Measurements from ENCODE around the gene SLC25A47.
"Not testable (repeated sequence)": the region's sequence is repeated elsewhere in the genome, so short reads cannot be mapped to it uniquely, and the experiment has no call there.

SLC25A47 gene

GRCh38 chr14:100290607-100291304 lies 32.4 kb upstream of the SLC25A47 start:
- FAIRE-seq, result no peak

- no peak for FAIRE-seq
Observed at GRCh38 chr14:100291305-100292075, 31.6 kb upstream of the SLC25A47 start.

- no peak for FAIRE-seq
Observed at GRCh38 chr14:100292301-100292775, 30.8 kb upstream of the SLC25A47 start.

- no peak for FAIRE-seq
Observed at GRCh38 chr14:100292776-100293461, 30.2 kb upstream of the SLC25A47 start.

- no peak for FAIRE-seq
Observed at GRCh38 chr14:100293497-100294212, 29.5 kb upstream of the SLC25A47 start.

- FAIRE-seq, result no peak
Observed at GRCh38 chr14:100294213-100294962, 28.8 kb upstream of the SLC25A47 start.

GRCh38 chr14:100294963-100295330 lies 28.2 kb upstream of the SLC25A47 start:
- FAIRE-seq, result no peak

GRCh38 chr14:100295376-100296105 lies 27.6 kb upstream of the SLC25A47 start:
- no peak for FAIRE-seq

GRCh38 chr14:100296106-100296651 lies 27.0 kb upstream of the SLC25A47 start:
- FAIRE-seq, result no peak

- not testable (repeated sequence) for FAIRE-seq
Observed at GRCh38 chr14:100296729-100297128, 26.4 kb upstream of the SLC25A47 start.

- FAIRE-seq, result no peak
Observed at GRCh38 chr14:100297320-100298300, 25.5 kb upstream of the SLC25A47 start.

GRCh38 chr14:100298551-100299237 lies 24.4 kb upstream of the SLC25A47 start:
- FAIRE-seq, result no peak

GRCh38 chr14:100299238-100299560 lies 23.9 kb upstream of the SLC25A47 start:
- FAIRE-seq, result no peak

GRCh38 chr14:100302616-100303015 lies 20.5 kb upstream of the SLC25A47 start:
- no peak for FAIRE-seq

GRCh38 chr14:100303179-100303578 lies 20.0 kb upstream of the SLC25A47 start:
- no peak for FAIRE-seq

- no peak for FAIRE-seq
Observed at GRCh38 chr14:100303925-100304324, 19.2 kb upstream of the SLC25A47 start.

- FAIRE-seq, result no peak
Observed at GRCh38 chr14:100304825-100305323, 18.3 kb upstream of the SLC25A47 start.

- no peak for FAIRE-seq
Observed at GRCh38 chr14:100305324-100306100, 17.6 kb upstream of the SLC25A47 start.
